PC-3 (cell line): ENCODE results near the gene MMS19. TPM values are rescaled to one million over a fixed set of nuclear protein-coding genes. Genes with fewer than 3 reads are reported as not detected.
A peak's percentile ranks its signal among the peaks of the same experiment; 100 is the strongest.

Experiments
- ATAC-seq: fragments of 200-7000 bp; cut with Tn5 transposase; 2 replicates; pipeline ENCODE4 v1.9.1; 2020; ENCODE audit warnings: mild to moderate bottlenecking, moderate library complexity
- BruUV-seq: library from RNA; stranded (reverse); fragments of 400-500 nt; replicated peaks from 2 replicates; lab custom pipeline; 2021; lab: Mats Ljungman, UMichigan
- CTCF ChIA-PET: fragments of 300-600 bp; sonication (Branson Sonifier 250); formaldehyde crosslinking; loops from one replicate; lab custom pipeline; 2022; ENCODE audit warnings: antibody characterized with exemption; lab: Charles Lee
- POLR2A ChIA-PET: fragments of 300-600 bp; sonication (Branson Sonifier 250); formaldehyde crosslinking; loops from one replicate; lab custom pipeline; 2022; ENCODE audit warnings: antibody characterized with exemption; ENCODE audit not compliant: unreplicated experiment; lab: Charles Lee
- DNase-seq: peaks from one replicate; pipeline ENCODE4 v3.0.0-alpha.2; 2015
- H2AFZ ChIP-seq: fragments of 300-600 bp; sonication (generic); 2 replicates; pipeline ENCODE4 v1.6.0; 2016; ENCODE audit warnings: antibody characterized with exemption, low read length
- H3F3A ChIP-seq: fragments of 300-600 bp; sonication (generic); one replicate; pipeline ENCODE4 v1.6.0; 2017; ENCODE audit warnings: antibody characterized with exemption, low read length, control low read depth, mild to moderate bottlenecking; ENCODE audit not compliant: unreplicated experiment
- H3K27ac ChIP-seq: fragments of 300-600 bp; sonication (generic); 2 replicates; pipeline ENCODE4 v1.5.1; 2016; ENCODE audit warnings: mild to moderate bottlenecking, low read length
- H3K27me3 ChIP-seq: fragments of 300-600 bp; sonication (generic); 2 replicates; pipeline ENCODE4 v1.6.1; 2016; ENCODE audit warnings: low read length, mixed read lengths
- H3K36me3 ChIP-seq: fragments of 300-600 bp; sonication (generic); 2 replicates; pipeline ENCODE4 v1.6.1; 2016; ENCODE audit warnings: low read depth, mixed run types, low read length, mixed read lengths
- H3K4me1 ChIP-seq: fragments of 300-600 bp; sonication (generic); 2 replicates; pipeline ENCODE4 v1.5.1; 2016; ENCODE audit warnings: low read length; ENCODE audit not compliant: insufficient read depth
- H3K4me2 ChIP-seq: fragments of 300-600 bp; sonication (generic); 2 replicates; pipeline ENCODE4 v1.6.0; 2016; ENCODE audit warnings: low read length
- H3K4me3 ChIP-seq: fragments of 300-600 bp; sonication (generic); 2 replicates; pipeline ENCODE4 v1.5.1; 2016; ENCODE audit warnings: mild to moderate bottlenecking, low read length, mixed read lengths
- H3K79me2 ChIP-seq: fragments of 300-600 bp; sonication (generic); 2 replicates; pipeline ENCODE4 v1.6.1; 2017; ENCODE audit warnings: low read length, mixed read lengths
- H3K9ac ChIP-seq: fragments of 300-600 bp; sonication (generic); 2 replicates; pipeline ENCODE4 v1.6.0; 2016; ENCODE audit warnings: mild to moderate bottlenecking, low read length
- H3K9me2 ChIP-seq: fragments of 300-600 bp; sonication (generic); replicated peaks from 2 replicates; pipeline ENCODE4 v1.6.1; 2016; ENCODE audit warnings: mixed run types, low read length, mixed read lengths
- H3K9me3 ChIP-seq: fragments of 300-600 bp; sonication (generic); 2 replicates; pipeline ENCODE4 v1.6.1; 2016; ENCODE audit warnings: low read length, mixed read lengths
- H4K20me1 ChIP-seq: fragments of 300-600 bp; sonication (generic); 2 replicates; pipeline ENCODE4 v1.6.1; 2016; ENCODE audit warnings: low read length, mixed read lengths
- CTCF ChIP-seq: fragments of 300-600 bp; sonication (generic); conservative IDR thresholded peaks from 2 replicates; pipeline ENCODE4 v1.5.1; 2017; ENCODE audit warnings: antibody characterized with exemption, low read depth, mild to moderate bottlenecking, low read length
- EZH2 ChIP-seq: fragments of 300-600 bp; sonication (generic); IDR thresholded peaks from one replicate; pipeline ENCODE4 v1.6.1; 2017; ENCODE audit warnings: antibody characterized with exemption, mild to moderate bottlenecking, low read length; ENCODE audit not compliant: unreplicated experiment
- EZH2phosphoT487 ChIP-seq: fragments of 300-600 bp; sonication (generic); IDR thresholded peaks from 2 replicates; pipeline ENCODE4 v1.6.1; 2018; ENCODE audit warnings: mild to moderate bottlenecking, antibody characterized with exemption, low read length, borderline replicate concordance
- intact Hi-C: fragments of 100-400 bp; cut with micrococcal nuclease; formaldehyde crosslinking; loops from 2 replicates; pipeline ENCODE4 v1.9.0; 2023
- total RNA-seq: library from RNA; depleted of rRNA; stranded (reverse); fragments of >200 nt; gene quantifications from 2 replicates; pipeline ENCODE4 v1.2.3, GENCODE V29; 2014

Gene MMS19
- total RNA-seq, 1 experiment from 2014 or later = 78.2 TPM

- Histone ChIP-seq H3K79me2 (peaks cover 5% of the 10 kb centered on the region; the same call in 1 of the 2 replicates), H3F3A (no peaks in the 10 kb centered on the region), H2AFZ (no peak overlapping the region), H4K20me1 (no peaks in the 10 kb centered on the region), H3K27ac (no peak overlapping the region), H3K9me3 (no peaks in the 10 kb centered on the region), H3K4me2 (no peak overlapping the region), H3K4me1 (peaks cover 19% of the 10 kb centered on the region), H3K9ac (no peak overlapping the region), H3K9me2 (no peaks in the 10 kb centered on the region), H3K36me3 (no peaks in the 10 kb centered on the region), H3K4me3 (no peak overlapping the region), H3K27me3 (no peaks in the 10 kb centered on the region)
- no TSS peak for BruUV-seq
- peak; percentile 23; the same call in 1 of the 2 replicates for ATAC-seq
- intact Hi-C loops = no loop called here
- TF ChIP-seq EZH2 (no peak), EZH2phosphoT487 (no peak), CTCF (no peak)
- POLR2A ChIA-PET = no interaction called here
- CTCF ChIA-PET = no interaction called here
- peak; percentile 17 for DNase-seq
Observed at GRCh38 chr10:97512993-97513392, 14.8 kb upstream of the MMS19 start.

GRCh38 chr10:97511711-97512440 is 13.7 kb upstream of the MMS19 start:
- Histone ChIP-seq H2AFZ (no peak overlapping the region), H3F3A (no peaks in the 10 kb centered on the region), H3K9me2 (no peaks in the 10 kb centered on the region), H3K4me2 (no peak overlapping the region), H3K36me3 (no peaks in the 10 kb centered on the region), H3K9ac (no peak overlapping the region), H3K27me3 (no peaks in the 10 kb centered on the region), H3K4me3 (no peak overlapping the region), H3K9me3 (no peaks in the 10 kb centered on the region), H3K4me1 (peaks cover 10% of the 10 kb centered on the region; the same call in 1 of the 2 replicates), H3K79me2 (peaks cover 5% of the 10 kb centered on the region; the same call in 1 of the 2 replicates), H4K20me1 (no peaks in the 10 kb centered on the region), H3K27ac (no peak overlapping the region)
- no peak for TF ChIP-seq CTCF
- TF ChIP-seq EZH2 = no peak
- no peak for TF ChIP-seq EZH2phosphoT487
- DNase-seq (no peak), ATAC-seq (no peak)
- POLR2A ChIA-PET = no interaction called here
- intact Hi-C loops = no loop called here
- CTCF ChIA-PET = no interaction called here
- BruUV-seq = no TSS peak

- ATAC-seq (no peak), DNase-seq (no peak)
- Histone ChIP-seq H3K79me2 (peaks cover 11% of the 10 kb centered on the region; the same call in 1 of the 2 replicates), H3K9me2 (no peaks in the 10 kb centered on the region), H3K27me3 (no peaks in the 10 kb centered on the region), H3F3A (no peaks in the 10 kb centered on the region), H3K4me2 (no peak overlapping the region), H4K20me1 (no peaks in the 10 kb centered on the region), H3K4me1 (peaks cover 10% of the 10 kb centered on the region; the same call in 1 of the 2 replicates), H3K27ac (no peak overlapping the region), H3K36me3 (no peaks in the 10 kb centered on the region), H3K9me3 (no peaks in the 10 kb centered on the region), H3K9ac (no peak overlapping the region), H3K4me3 (no peak overlapping the region), H2AFZ (no peak overlapping the region)
- no TSS peak for BruUV-seq
- TF ChIP-seq EZH2phosphoT487 (no peak), EZH2 (no peak), CTCF (no peak)
- intact Hi-C loops = no loop called here
- CTCF ChIA-PET = no interaction called here
- POLR2A ChIA-PET = no interaction called here
Observed at GRCh38 chr10:97510686-97511085, 12.5 kb upstream of the MMS19 start.
